Transverse colon (tissue), 4 donors: ENCODE results near the gene MXRA8.

Source experiments
- CTCF ChIP-seq, 5 experiments: fragments of 200-600 bp in 3 of 5; fragments of 450-650 bp in 2 of 5; sonication (generic) in 3 of 5; IDR thresholded peaks; 1 replicate in 2 of 5; 2 replicates in 3 of 5; pipeline ENCODE4 v1.5.1; 2016 to 2017; ENCODE audit warnings: antibody characterized with exemption in 5 of 5, inconsistent platforms in 3 of 5, mild to moderate bottlenecking in 2 of 5, moderate library complexity in 1 of 5
- EP300 ChIP-seq: sonication (generic); formaldehyde crosslinking; IDR thresholded peaks from one replicate; pipeline ENCODE4 v1.6.1; 2017; ENCODE audit warnings: antibody characterized with exemption, low read depth
- POLR2A ChIP-seq: fragments of 450-650 bp; IDR thresholded peaks from one replicate; pipeline ENCODE4 v1.6.1; 2016; ENCODE audit warnings: antibody characterized with exemption, mild to moderate bottlenecking, moderate library complexity
- POLR2AphosphoS5 ChIP-seq, 3 donors: sonication (generic); formaldehyde crosslinking; IDR thresholded peaks; one replicate each; pipeline ENCODE4 v1.6.1; 2016; ENCODE audit warnings: antibody characterized with exemption in 3 of 3

- no peak for TF ChIP-seq CTCF (IDR thresholded peaks at IDR 0.05)
- no peak for TF ChIP-seq EP300
- no peak for TF ChIP-seq POLR2A
- no peak for TF ChIP-seq POLR2AphosphoS5 (IDR thresholded peaks at IDR 0.05)
These were observed 3.1 kb upstream of the MXRA8 start for GRCh38 chr1:1361233-1361981.
